Measurements from ENCODE around the gene PHTF1. TPM values are rescaled to one million over a fixed set of nuclear protein-coding genes. Genes with fewer than 3 reads are reported as not detected.

The PHTF1 gene
- total RNA-seq, 2 donors from 2014 or later, result 11.7 to 13.4 TPM

DNA sequence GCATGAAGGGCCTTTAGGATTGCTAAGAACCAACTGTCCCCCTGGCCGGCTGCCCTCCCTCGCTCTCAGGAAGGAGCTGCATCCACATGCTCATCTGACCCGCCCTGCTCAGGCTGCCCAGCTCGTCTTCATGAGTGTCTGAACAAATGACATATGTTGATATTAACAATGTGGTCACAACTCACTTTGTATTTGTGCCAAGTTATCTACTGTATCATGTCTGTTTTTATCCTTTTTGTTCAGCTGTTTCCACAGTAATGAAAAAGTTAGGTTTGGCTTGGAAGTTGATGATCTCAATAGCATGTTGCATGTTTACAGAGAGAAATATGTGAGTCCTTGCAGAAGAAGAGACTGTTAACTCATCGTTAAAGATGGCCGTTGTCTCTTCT, 75.1 kb downstream of the PHTF1 start:
- H3K9me3 ChIP-seq, result no peaks in the 10 kb centered on the region
- no peak overlapping the region for H3K4me3 ChIP-seq
- WGBS, result 29% methylated on average over 6 of the region's 6 CpGs
- intact Hi-C loops (cut with DNase I), result no loop called here
- H3K27me3 ChIP-seq (replicated peaks; ENCODE audit: insufficient read depth), result no peaks in the 10 kb centered on the region
- DNase-seq (ENCODE audit: low spot score), result peak; percentile 7
- TF ChIP-seq POLR2A (IDR thresholded peaks at IDR 0.05) (no peak), POLR2AphosphoS5 (IDR thresholded peaks at IDR 0.05) (no peak)
- TF ChIP-seq, protein P1, sequence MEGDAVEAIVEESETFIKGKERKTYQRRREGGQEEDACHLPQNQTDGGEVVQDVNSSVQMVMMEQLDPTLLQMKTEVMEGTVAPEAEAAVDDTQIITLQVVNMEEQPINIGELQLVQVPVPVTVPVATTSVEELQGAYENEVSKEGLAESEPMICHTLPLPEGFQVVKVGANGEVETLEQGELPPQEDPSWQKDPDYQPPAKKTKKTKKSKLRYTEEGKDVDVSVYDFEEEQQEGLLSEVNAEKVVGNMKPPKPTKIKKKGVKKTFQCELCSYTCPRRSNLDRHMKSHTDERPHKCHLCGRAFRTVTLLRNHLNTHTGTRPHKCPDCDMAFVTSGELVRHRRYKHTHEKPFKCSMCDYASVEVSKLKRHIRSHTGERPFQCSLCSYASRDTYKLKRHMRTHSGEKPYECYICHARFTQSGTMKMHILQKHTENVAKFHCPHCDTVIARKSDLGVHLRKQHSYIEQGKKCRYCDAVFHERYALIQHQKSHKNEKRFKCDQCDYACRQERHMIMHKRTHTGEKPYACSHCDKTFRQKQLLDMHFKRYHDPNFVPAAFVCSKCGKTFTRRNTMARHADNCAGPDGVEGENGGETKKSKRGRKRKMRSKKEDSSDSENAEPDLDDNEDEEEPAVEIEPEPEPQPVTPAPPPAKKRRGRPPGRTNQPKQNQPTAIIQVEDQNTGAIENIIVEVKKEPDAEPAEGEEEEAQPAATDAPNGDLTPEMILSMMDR (IDR thresholded peaks at IDR 0.05), result no peak
- H3K4me1 ChIP-seq (replicated peaks), result no peaks in the 10 kb centered on the region
- no peak overlapping the region for H3K27ac ChIP-seq
- no peaks in the 10 kb centered on the region for H3K36me3 ChIP-seq

DNA sequence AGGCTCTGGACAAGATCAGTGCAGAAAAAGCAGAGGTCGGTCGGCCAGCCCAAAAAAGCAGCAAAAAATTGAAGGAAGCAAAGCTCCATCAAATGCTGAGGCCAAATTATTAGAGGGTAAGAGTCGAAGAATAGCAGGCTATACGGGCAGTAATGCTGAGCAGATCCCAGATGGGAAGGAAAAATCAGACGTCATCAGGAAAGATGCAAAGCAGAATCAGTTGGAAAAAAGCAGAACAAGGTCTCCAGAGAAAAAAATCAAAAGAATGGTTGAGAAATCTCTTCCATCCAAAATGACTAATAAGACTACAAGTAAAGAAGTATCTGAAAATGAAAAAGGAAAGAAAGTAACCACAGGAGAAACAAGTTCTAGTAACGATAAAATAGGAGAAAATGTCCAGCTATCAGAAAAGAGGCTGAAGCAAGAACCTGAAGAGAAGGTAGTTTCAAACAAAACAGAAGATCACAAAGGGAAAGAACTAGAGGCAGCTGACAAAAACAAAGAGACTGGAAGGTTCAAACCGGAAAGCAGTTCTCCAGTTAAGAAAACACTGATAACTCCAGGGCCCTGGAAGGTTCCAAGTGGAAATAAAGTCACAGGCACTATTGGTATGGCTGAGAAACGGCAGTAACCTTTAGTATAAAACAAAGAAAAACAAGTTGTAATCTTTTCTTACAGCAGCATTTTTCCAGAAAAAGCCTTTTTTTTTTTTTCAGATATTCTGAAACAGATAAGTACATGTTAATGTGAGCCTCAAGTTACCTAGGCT, 75.7 kb downstream of the PHTF1 start:
- Histone ChIP-seq H3K27ac (peak overlapping the region in 1 of 2 donors; percentile 3), H3K4me1 (replicated peaks) (no peaks in the 10 kb centered on the region), H3K27me3 (replicated peaks; ENCODE audit: insufficient read depth) (no peaks in the 10 kb centered on the region), H3K36me3 (no peaks in the 10 kb centered on the region), H3K9me3 (no peaks in the 10 kb centered on the region), H3K4me3 (no peak overlapping the region)
- intact Hi-C loops (cut with DNase I), result no loop called here
- no peak for TF ChIP-seq POLR2A (IDR thresholded peaks at IDR 0.05)
- no peak for DNase-seq (ENCODE audit: low spot score)
- WGBS, result 66% methylated on average over 8 of the region's 8 CpGs

DNA sequence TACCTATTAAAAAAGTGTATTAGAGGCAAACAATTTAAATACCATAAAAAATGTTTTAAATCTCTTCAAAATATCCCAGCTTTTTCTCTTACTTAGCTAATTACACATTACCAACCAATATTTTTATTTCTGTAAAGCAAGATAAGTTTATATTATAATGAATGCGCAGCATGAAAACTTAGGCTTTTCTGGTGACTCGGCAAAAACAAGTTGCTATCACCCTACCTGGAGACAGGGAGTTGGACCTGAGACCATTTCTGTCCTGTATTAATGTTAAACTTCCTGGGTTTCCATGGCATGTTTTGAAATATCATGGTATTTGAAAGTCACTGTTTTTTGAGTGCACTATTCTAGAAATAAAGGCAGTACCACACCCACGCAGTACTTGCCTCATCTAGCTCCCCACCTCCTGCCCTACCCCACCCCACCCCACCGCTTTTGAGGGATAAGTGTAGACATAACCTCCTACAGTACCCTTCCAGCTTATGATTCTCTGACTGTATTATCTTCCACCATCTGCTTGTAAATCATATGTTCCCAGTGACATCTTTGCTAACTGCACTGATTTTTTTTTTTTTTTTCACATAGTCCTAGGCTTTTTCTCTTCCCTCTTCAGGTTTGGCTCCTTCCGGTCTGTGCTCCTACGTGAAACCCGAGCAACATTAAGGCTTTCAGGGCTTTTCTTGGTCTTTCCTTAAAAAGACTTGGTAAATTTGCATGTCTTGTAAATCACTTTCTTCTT, 77.5 kb downstream of the PHTF1 start:
- intact Hi-C loops (cut with DNase I), result no loop called here
- H3K4me1 ChIP-seq (replicated peaks), result no peaks in the 10 kb centered on the region
- no peaks in the 10 kb centered on the region for H3K36me3 ChIP-seq
- TF ChIP-seq, protein P1 (IDR thresholded peaks at IDR 0.05), result no peak
- TF ChIP-seq POLR2AphosphoS5 (IDR thresholded peaks at IDR 0.05), result no peak
- H3K27ac ChIP-seq, result no peak overlapping the region
- H3K4me3 ChIP-seq, result no peak overlapping the region
- no peak for DNase-seq (ENCODE audit: low spot score)
- H3K9me3 ChIP-seq, result no peaks in the 10 kb centered on the region
- whole genome bisulfite sequencing, result 92% methylated on average over 7 of the region's 7 CpGs
- no peaks in the 10 kb centered on the region for H3K27me3 ChIP-seq (replicated peaks; ENCODE audit: insufficient read depth)

DNA sequence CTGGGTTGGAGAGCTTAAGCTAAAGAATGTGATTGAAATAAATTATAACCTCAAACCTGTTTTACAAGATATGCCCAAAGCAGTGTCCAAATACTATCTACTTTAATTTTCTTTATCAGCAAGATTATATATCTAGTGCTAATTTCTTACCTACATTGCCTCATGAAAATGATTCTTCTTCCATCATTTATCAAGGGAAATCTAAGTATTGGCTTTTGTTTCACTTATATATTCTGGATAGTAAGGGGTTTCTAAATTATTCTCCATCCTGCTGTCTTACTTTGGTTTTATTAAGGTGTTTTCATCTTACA, 81.2 kb downstream of the PHTF1 start:
- no peak overlapping the region for H3K27ac ChIP-seq
- DNase-seq (ENCODE audit: low spot score), result no peak
- H3K36me3 ChIP-seq, result peaks cover 0 to 3% of the 10 kb centered on the region in 2 donors
- no peaks in the 10 kb centered on the region for H3K9me3 ChIP-seq
- no peak for TF ChIP-seq POLR2A (IDR thresholded peaks at IDR 0.05)
- intact Hi-C loops (cut with DNase I), result loop anchor here (2.0 to 10.0 kb wide), 3 partner anchors 293 to 961 kb away; partner anchors contain the start of gene PPM1J
- no peaks in the 10 kb centered on the region for H3K27me3 ChIP-seq (replicated peaks; ENCODE audit: insufficient read depth)
- H3K4me3 ChIP-seq, result no peak overlapping the region
- H3K4me1 ChIP-seq (replicated peaks), result no peaks in the 10 kb centered on the region

DNA sequence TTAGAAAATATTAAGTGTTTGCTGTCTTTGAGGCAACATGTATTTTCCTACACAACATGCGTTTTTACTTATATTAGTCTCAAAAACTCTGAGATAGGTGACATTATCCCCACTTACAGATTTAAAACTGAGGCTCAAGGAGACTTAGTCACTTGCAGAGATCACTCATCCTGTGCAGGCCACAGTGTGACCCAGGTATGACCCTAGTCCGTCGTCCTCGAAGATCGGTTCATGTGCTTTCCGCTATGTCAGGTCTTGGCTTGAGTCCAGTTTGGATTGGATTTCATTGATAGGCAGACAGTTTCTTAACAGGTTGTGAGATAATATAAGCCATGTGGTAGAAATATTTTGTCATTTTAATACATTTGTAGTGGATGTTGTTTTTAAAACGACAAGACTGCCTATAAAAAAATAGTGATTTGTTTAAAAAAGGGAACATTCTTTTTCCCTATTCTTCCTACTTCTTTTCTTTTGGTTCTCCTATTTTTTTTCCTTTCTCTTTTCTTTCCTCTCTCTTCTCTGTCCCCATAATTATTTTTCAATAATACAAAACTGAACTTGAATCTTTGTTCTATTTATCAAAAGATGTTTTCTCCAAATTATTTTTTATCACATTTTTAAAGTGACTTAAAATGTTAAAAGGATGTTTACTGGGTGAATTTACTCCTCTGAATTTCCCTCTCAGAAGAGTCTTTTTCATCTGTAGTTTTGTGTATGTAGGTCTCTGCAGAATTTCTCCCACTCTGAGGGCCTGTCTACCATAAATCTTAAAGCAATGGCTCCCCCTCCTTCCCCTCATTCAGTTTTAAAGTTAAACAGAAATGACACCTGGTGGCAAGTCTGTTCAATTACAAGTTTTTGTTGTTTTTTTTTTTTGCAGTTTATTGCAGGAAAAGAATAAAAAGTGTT, 81.8 kb downstream of the PHTF1 start:
- no peak overlapping the region for H3K27ac ChIP-seq
- H3K9me3 ChIP-seq, result no peaks in the 10 kb centered on the region
- no peak overlapping the region for H3K4me3 ChIP-seq
- no peaks in the 10 kb centered on the region for H3K4me1 ChIP-seq (replicated peaks)
- 25% methylated on average over 7 of the region's 7 CpGs for WGBS
- intact Hi-C loops (cut with DNase I), result loop anchor here (2.0 to 10.0 kb wide), 4 partner anchors 293 to 960 kb away; partner anchors contain the start of genes LRIG2 and PPM1J
- no peak for DNase-seq (ENCODE audit: low spot score)
- no peaks in the 10 kb centered on the region for H3K27me3 ChIP-seq (replicated peaks; ENCODE audit: insufficient read depth)
- peaks cover 0 to 4% of the 10 kb centered on the region in 2 donors for H3K36me3 ChIP-seq
- no peak for TF ChIP-seq POLR2A (IDR thresholded peaks at IDR 0.05)
- TF ChIP-seq, protein P1 (IDR thresholded peaks at IDR 0.05), result peak in 3 of 4 experiments; percentile 47 to 67 (median 60)

Measured in prostate gland (tissue), 2 donors.